Activated naive CD4-positive, alpha-beta T cell treated with anti-CD3 and anti-CD28 coated beads, Interleukin-2, amount 10 ng/mL, durations not matched to agents 7 days and 5 days (primary cell): ENCODE data around the gene FOXE1.

ENCODE experiments used
- CTCF ChIA-PET: fragments of 350-600 bp; sonication (Branson Sonifier 250); formaldehyde crosslinking; loops from one replicate; lab custom pipeline; 2021; ENCODE audit warnings: antibody characterized with exemption; lab: Charles Lee
- DNase-seq: peaks from one replicate; pipeline ENCODE4 v3.0.0-alpha.2; 2020
- H3K27ac Mint-ChIP-seq: one replicate; pipeline ENCODE4 v1.8.0; 2021; ENCODE audit warnings: mild to moderate bottlenecking, moderate library complexity, mixed read lengths
- H3K27me3 Mint-ChIP-seq: one replicate; pipeline ENCODE4 v1.8.0; 2021; ENCODE audit warnings: mild to moderate bottlenecking, mixed read lengths
- H3K36me3 Mint-ChIP-seq: one replicate; pipeline ENCODE4 v1.8.0; 2021; ENCODE audit warnings: mixed read lengths
- H3K4me1 Mint-ChIP-seq: one replicate; pipeline ENCODE4 v1.8.0; 2021; ENCODE audit warnings: mixed read lengths
- H3K4me3 Mint-ChIP-seq: one replicate; pipeline ENCODE4 v1.8.0; 2021; ENCODE audit warnings: mild to moderate bottlenecking, moderate library complexity, mixed read lengths
- H3K9me3 Mint-ChIP-seq: one replicate; pipeline ENCODE4 v1.8.0; 2021; ENCODE audit warnings: mixed read lengths

FOXE1 gene

DNA sequence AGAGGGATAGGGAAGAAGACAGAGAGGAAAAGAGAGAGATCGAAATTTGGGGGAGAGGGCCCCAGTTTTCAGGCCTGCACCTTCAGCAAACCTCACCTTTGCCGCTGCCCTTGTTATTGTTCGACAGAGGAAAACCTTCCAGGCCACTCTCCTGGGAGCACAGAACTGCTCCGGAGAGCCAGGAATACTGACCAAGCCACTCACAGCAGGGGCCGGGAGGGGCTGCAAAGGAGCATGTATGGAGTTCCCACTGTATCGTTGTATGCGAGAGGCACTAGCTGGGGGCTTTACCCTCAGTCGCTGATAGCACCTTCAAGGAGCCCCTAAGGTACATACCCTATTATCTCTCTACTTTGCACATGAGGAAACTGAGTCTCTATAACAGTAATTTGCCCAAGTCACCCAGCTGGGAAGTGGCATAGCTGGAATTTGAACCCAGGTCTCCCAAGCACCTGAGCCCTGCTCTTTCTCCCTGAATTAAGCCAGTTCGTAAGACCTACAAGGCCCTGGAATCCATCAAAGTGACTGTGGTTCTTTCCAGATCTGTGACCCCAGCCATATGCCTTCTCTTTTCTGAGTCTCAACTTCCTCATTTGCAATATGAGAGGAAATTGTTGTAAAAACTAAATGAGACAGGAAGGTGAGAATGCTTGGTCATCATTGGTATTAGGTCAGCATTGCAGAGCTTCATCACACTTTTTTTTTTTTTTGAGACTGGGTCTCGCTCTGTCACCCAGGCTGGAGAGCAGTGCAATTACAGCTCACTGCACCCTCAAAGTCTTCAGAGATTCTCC lies 21.0 kb upstream of the FOXE1 start:
- Mint-ChIP-seq H3K36me3 (no peaks in the 10 kb centered on the region), H3K9me3 (no peaks in the 10 kb centered on the region), H3K4me3 (no peak overlapping the region), H3K27me3 (peaks cover 31% of the 10 kb centered on the region), H3K27ac (no peak overlapping the region), H3K4me1 (no peaks in the 10 kb centered on the region)
- DNase-seq, result no peak
- CTCF ChIA-PET, result no interaction called here

DNA sequence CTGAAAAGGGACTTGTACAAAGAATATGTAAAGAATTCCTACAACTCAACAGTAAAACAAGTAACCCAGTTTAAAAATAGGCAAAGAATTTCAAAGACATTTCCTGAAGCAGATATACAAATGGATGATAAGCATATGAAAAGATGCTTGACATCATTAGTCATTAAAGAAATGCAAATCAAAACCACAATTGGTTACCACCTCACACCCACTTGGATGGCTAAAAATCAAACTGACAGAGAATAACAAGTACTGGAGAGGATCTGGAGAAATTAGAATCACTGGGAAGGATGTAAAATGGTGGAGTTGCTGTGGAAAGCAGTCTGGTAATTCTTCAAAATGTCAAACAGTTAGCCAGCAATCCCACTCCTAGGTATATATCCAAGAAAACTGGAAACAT lies 12.5 kb upstream of the FOXE1 start:
- H3K27me3 Mint-ChIP-seq, result peaks cover 41% of the 10 kb centered on the region
- no peak for DNase-seq
- no peaks in the 10 kb centered on the region for H3K4me1 Mint-ChIP-seq
- no peaks in the 10 kb centered on the region for H3K36me3 Mint-ChIP-seq
- no peak overlapping the region for H3K4me3 Mint-ChIP-seq
- no peaks in the 10 kb centered on the region for H3K9me3 Mint-ChIP-seq
- CTCF ChIA-PET, result no interaction called here
- no peak overlapping the region for H3K27ac Mint-ChIP-seq

DNA sequence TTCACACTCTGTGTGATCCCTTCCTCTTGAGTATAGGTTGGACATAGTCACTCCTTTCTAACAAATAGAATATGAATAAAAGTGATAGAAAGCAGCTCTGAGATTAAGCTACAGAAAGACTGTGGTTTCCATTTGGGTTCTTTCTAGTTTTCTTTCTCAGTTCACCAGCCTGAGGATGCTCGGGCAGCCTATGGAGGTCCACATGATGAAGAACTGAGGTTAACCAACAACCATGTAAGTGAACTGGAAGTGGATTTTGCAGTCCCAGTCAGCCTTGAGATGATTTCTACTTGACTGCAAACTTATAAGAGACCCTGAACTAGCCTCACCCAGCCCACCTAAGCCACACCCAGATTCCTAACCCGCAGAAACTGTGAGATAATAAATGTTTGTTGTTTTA lies 10.1 kb upstream of the FOXE1 start:
- Mint-ChIP-seq H3K27me3 (peaks cover 58% of the 10 kb centered on the region), H3K4me3 (no peak overlapping the region), H3K9me3 (no peaks in the 10 kb centered on the region), H3K27ac (no peak overlapping the region), H3K36me3 (no peaks in the 10 kb centered on the region), H3K4me1 (peaks cover 3% of the 10 kb centered on the region)
- CTCF ChIA-PET, result no interaction called here
- DNase-seq, result no peak

DNA sequence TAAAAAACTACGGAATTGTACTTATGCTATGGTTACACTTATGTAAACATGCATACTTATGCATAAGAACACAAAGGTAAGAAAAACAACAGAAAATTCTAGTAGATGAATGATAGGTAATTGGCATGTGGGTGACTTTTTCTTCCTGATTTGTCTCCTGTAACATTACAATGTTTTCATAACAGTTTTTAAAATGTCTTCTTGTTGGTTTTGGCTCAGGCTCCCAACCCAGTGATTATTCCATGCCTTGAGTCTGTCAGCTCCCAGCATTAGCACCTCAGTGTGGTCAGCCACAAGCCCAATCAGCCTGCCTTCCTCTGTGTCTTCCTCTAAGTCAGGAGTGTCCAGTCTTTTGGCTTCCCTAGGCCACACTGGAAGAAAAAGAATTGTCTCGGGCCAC lies 7.9 kb upstream of the FOXE1 start:
- CTCF ChIA-PET, result interaction anchor here (0.6 to 0.9 kb wide), 2 partner anchors 18 to 45 kb away, joined by 3 read pairs; no protein-coding TSS in a partner anchor

DNA sequence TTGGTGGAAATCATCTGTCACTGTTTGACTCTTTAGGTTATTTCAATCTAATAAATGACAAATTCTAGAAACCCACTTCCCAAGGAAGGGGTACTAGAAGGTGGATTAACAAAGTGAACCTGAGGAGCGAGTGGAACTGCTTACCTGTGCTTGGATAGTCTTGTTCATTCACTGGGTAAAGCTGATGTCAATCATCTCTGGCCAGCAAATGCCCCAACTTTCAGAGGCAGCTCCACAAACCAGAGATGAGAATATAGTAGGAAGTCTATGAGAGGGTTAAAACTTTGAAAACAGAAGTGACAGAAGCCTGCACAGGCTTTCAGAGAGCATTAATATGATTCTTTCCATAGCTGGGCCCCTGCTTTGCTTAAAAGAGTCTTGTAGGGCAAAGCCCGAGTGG lies 7.3 kb upstream of the FOXE1 start:
- H3K36me3 Mint-ChIP-seq, result no peaks in the 10 kb centered on the region
- H3K4me1 Mint-ChIP-seq, result peaks cover 17% of the 10 kb centered on the region
- H3K27ac Mint-ChIP-seq, result no peak overlapping the region
- CTCF ChIA-PET, result interaction anchor here (0.6 to 0.9 kb wide), 2 partner anchors 19 to 44 kb away, joined by 3 read pairs; no protein-coding TSS in a partner anchor
- H3K9me3 Mint-ChIP-seq, result no peaks in the 10 kb centered on the region
- no peak overlapping the region for H3K4me3 Mint-ChIP-seq
- H3K27me3 Mint-ChIP-seq, result peaks cover 79% of the 10 kb centered on the region
- DNase-seq, result no peak

More for the DNA sequence above, 7.9 kb upstream of the FOXE1 start:
- peaks cover 17% of the 10 kb centered on the region for H3K4me1 Mint-ChIP-seq
- peaks cover 72% of the 10 kb centered on the region for H3K27me3 Mint-ChIP-seq
- H3K36me3 Mint-ChIP-seq, result no peaks in the 10 kb centered on the region
- H3K9me3 Mint-ChIP-seq, result no peaks in the 10 kb centered on the region
- no peak overlapping the region for H3K27ac Mint-ChIP-seq
- no peak overlapping the region for H3K4me3 Mint-ChIP-seq
- no peak for DNase-seq

DNA sequence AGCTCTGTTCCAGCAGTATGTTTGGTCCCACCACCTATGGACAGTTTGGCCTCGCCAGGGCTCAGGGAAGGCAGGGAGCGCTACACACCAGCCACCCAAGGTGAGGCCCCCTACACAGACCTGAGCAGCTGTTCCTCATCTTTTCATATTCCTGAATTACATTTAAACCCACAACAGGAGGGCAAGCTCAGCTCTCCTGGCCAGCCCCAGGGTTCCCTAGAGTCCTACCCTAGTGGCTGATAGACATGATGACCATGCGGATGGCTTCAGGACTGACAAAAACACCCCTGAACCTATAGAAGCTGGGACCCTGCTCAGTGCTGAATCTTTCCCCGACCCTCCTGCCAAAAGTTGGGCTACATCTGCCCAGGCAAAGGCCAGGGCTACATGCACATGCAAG lies 6.7 kb upstream of the FOXE1 start:
- H3K36me3 Mint-ChIP-seq, result no peaks in the 10 kb centered on the region
- DNase-seq, result no peak

DNA sequence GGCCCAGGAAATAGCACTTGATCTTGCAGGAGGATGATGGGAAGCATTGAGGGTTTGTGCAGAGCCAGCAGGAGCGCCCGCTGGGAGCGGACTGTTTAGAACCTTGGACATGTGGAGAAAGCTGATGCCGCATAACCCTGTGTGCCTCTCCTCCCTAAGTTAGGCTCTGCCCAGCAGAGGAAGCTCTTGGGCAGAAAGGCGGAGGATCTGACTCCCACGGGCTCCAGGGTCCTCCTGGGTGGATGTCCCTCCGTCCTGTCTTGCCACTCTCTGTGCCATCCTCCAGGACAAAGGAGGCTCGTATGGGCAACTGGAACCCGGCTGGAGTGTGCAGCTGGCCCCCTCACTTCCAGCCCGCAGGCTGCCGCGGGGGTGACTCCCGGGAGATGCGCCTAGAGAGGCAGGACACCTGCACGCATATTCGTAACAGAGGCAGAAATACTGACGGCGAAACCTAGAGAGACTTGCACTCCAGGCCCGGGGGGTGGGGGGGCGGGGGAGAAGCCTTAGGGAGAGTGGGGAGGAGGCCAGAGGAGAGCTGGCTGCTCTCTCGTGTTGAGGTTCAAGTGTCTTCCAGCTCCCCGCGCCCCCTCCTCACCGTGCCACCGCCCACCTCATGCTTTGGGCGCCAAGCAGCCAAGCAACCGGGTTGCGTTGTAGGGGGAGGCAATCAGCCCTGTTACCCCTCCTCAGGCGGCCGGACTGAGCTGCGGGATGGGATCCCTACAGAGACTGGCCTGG lies 5.4 kb upstream of the FOXE1 start:
- H3K4me3 Mint-ChIP-seq, result no peak overlapping the region
- peaks cover 91% of the 10 kb centered on the region for H3K27me3 Mint-ChIP-seq
- peaks cover 26% of the 10 kb centered on the region for H3K4me1 Mint-ChIP-seq
- DNase-seq, result no peak
- no peaks in the 10 kb centered on the region for H3K9me3 Mint-ChIP-seq
- CTCF ChIA-PET, result no interaction called here
- no peaks in the 10 kb centered on the region for H3K36me3 Mint-ChIP-seq
- H3K27ac Mint-ChIP-seq, result no peak overlapping the region

More for the DNA sequence above, 6.7 kb upstream of the FOXE1 start:
- CTCF ChIA-PET, result interaction anchor here (0.9 kb wide), 1 partner anchor 20 kb away, joined by 3 read pairs; no protein-coding TSS in a partner anchor
- Mint-ChIP-seq H3K27ac (no peak overlapping the region), H3K9me3 (no peaks in the 10 kb centered on the region), H3K4me1 (peaks cover 17% of the 10 kb centered on the region), H3K4me3 (no peak overlapping the region), H3K27me3 (peaks cover 85% of the 10 kb centered on the region)

DNA sequence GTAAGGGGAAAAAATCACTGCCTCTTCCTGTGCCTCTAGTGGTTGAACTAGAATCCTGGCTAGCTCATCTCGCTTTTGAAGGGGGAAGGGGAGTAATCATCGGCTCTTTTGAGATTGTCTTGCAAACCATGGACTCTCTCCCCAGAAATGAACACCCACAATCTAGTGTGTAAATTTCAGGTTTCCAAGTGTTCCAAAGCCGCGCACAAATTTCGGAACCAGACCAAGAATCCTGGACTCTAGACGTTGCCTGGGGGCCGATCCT lies 4.9 kb upstream of the FOXE1 start:
- CTCF ChIA-PET, result no interaction called here
- Mint-ChIP-seq H3K4me3 (peak overlapping the region; percentile 37), H3K27me3 (peaks cover 91% of the 10 kb centered on the region), H3K36me3 (no peaks in the 10 kb centered on the region), H3K27ac (no peak overlapping the region), H3K9me3 (no peaks in the 10 kb centered on the region), H3K4me1 (peaks cover 28% of the 10 kb centered on the region)
- no peak for DNase-seq

DNA sequence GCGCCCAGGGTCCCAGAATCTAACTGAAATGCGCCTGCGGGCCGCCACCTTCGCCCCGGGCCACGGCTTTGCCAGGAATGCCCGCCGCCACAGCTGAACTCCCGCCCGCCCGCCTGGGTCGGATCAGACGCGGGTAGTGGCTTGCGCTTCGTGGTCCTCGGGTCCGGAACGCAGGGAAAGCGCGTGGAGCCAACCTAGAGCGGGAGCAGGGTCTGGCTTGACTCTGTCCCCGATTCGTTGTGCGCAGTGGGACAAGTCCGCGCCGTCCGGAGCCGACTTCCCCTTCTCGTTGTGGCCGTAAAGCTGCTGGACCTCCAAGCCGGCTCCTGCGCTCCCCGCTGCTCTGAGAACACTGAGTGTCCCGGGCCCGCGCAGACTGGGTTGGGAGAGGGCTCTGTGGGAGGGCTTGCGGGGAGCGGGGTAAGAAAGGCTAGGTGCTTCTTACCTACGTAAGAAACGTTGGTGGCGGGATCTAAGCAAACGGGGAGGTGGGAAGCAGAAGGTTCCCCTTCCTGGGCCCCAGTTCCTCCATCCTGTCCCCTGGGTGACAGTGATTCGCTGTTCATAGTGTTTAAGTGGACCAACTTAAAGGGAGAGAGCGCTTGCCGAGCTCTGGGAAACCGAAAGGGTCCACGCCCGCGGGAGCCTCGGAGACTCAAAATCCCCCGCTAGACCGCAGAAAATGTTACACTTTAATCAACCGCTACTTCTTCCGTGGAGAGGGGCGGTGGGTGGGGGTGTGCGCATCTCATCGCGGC lies 4.4 kb upstream of the FOXE1 start:
- Mint-ChIP-seq H3K36me3 (no peaks in the 10 kb centered on the region), H3K9me3 (no peaks in the 10 kb centered on the region), H3K27ac (no peak overlapping the region), H3K27me3 (peaks cover 91% of the 10 kb centered on the region), H3K4me3 (peak overlapping the region; percentile 67), H3K4me1 (peaks cover 31% of the 10 kb centered on the region)
- CTCF ChIA-PET, result no interaction called here
- DNase-seq, result peak; percentile 32

DNA sequence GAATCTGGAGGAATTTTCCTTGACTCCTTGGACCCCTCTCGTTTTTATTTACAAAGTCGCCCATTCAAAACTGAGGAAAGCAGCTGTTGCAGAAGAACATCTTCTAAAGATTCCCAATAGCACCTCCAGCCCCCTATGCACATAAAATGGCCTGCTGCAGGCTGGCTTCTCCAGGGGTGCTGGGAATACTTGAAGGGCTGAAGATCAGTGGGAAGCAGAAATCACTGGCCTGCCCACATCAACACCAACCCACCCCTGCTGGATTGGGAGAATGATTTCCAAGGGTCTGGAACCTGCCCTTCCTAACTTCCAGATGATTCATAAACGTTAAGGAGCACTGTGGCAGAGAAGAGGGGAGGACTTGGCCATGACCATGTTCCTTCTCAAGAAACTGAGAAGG lies 3.0 kb upstream of the FOXE1 start:
- H3K4me3 Mint-ChIP-seq, result no peak overlapping the region
- H3K36me3 Mint-ChIP-seq, result peaks cover 3% of the 10 kb centered on the region
- CTCF ChIA-PET, result interaction anchor here (1.0 kb wide), 1 partner anchor 40 kb away, joined by 3 read pairs; no protein-coding TSS in a partner anchor
- peaks cover 36% of the 10 kb centered on the region for H3K4me1 Mint-ChIP-seq
- DNase-seq, result no peak
- H3K9me3 Mint-ChIP-seq, result no peaks in the 10 kb centered on the region
- no peak overlapping the region for H3K27ac Mint-ChIP-seq
- H3K27me3 Mint-ChIP-seq, result peaks cover 100% of the 10 kb centered on the region

DNA sequence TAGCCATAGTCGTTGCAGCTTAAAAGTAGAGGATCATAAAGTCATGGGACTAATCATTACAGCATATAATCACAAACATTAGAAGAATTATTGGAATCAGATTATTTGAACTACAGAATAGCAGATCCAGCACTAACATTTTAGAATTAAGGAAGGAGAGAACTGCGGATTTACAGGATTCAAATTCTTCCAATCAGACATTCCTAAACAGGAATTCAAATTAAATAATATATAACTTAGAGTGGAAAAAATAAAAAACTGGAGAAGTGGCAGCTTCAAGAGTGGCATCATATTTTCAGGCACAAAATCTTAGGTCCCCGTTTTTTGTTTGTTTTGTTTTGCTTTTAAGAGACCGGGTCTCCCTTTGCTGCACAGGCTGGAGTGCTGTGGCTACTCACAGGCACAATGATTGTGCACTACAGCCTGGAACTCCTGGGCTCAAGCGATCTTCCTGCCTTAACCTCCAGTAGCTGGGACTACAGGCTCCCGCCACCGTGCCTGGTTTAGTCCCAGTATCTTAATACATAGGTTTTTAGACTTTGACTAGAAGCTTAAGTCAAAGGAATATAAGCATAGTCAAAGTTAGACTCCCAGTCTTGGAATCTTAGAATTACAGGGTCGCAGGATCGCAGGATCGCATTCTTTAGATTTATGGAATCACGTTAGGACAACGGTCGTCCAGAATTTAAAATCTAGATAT lies 2.1 kb upstream of the FOXE1 start:
- Mint-ChIP-seq H3K4me1 (peaks cover 41% of the 10 kb centered on the region), H3K27me3 (peaks cover 100% of the 10 kb centered on the region), H3K36me3 (peaks cover 5% of the 10 kb centered on the region), H3K9me3 (no peaks in the 10 kb centered on the region), H3K4me3 (no peak overlapping the region), H3K27ac (no peak overlapping the region)
- CTCF ChIA-PET, result interaction anchor here (1.0 to 1.3 kb wide), 2 partner anchors 8 to 39 kb away, joined by 3 read pairs; no protein-coding TSS in a partner anchor
- DNase-seq, result no peak

DNA sequence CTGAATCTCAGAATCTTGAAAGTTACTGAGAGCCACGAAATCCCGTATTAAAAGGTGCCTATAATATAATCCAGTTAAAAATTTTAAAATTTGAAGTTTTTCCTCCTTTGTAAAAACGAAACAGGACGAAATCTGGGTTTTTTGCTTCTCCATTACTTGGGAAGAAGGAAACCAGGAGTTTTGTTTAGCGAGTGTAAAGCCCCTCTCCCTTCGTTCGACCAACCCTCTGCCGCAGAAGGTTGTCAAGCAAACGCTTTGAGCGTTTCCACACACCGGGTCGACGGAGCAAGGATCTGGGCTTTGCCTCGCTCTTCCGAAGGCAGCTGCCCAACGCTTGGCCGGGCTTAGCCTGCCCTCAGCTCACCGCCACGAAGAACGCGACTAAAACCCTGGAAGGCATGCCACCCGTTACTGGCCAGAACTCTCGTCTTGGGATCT lies 1.6 kb upstream of the FOXE1 start:
- Mint-ChIP-seq H3K36me3 (peaks cover 5% of the 10 kb centered on the region), H3K9me3 (no peaks in the 10 kb centered on the region), H3K4me1 (peaks cover 41% of the 10 kb centered on the region), H3K27ac (no peak overlapping the region), H3K4me3 (no peak overlapping the region), H3K27me3 (peaks cover 99% of the 10 kb centered on the region)
- DNase-seq, result no peak
- CTCF ChIA-PET, result interaction anchor here (1.3 kb wide), 1 partner anchor 8 kb away, joined by 3 read pairs; no protein-coding TSS in a partner anchor

DNA sequence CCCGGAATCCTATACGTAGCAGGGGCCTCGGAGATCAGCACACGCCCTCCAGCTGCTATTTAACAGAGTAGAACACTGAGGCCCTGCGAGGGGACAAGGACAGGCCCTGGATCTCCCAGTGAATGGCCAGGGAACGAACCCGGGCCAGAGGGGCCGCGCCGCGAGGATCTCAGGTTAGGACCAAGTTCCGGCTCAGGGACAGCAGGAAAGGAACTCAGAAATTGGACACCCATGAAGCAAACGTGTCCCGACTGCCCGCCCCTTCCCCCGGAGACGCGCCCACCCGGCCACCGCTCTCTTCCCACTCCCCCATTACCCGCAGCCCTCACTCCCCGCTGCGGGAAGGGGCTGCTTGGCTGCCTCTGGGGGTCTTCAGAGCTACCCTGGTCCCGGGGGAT lies 1.0 kb upstream of the FOXE1 start:
- peaks cover 98% of the 10 kb centered on the region for H3K27me3 Mint-ChIP-seq
- CTCF ChIA-PET, result no interaction called here
- no peak for DNase-seq
- peak overlapping the region; percentile 54 for H3K4me3 Mint-ChIP-seq
- peaks cover 43% of the 10 kb centered on the region for H3K4me1 Mint-ChIP-seq
- peaks cover 5% of the 10 kb centered on the region for H3K36me3 Mint-ChIP-seq
- H3K27ac Mint-ChIP-seq, result peak overlapping the region; percentile 72
- H3K9me3 Mint-ChIP-seq, result no peaks in the 10 kb centered on the region
